Activated CD4-positive, alpha-beta T cell treated with anti-CD3 and anti-CD28 coated beads for 1 hour (primary cell): ENCODE data around the gene EFEMP2.
A peak's percentile ranks its signal among the peaks of the same experiment; 100 is the strongest.
"Not testable (repeated sequence)": the region's sequence is repeated elsewhere in the genome, so short reads cannot be mapped to it uniquely, and the experiment has no call there.

ENCODE experiments used
- DNase-seq: peaks from one replicate; pipeline ENCODE4 v3.0.0-alpha.2; 2020

EFEMP2 gene

DNA sequence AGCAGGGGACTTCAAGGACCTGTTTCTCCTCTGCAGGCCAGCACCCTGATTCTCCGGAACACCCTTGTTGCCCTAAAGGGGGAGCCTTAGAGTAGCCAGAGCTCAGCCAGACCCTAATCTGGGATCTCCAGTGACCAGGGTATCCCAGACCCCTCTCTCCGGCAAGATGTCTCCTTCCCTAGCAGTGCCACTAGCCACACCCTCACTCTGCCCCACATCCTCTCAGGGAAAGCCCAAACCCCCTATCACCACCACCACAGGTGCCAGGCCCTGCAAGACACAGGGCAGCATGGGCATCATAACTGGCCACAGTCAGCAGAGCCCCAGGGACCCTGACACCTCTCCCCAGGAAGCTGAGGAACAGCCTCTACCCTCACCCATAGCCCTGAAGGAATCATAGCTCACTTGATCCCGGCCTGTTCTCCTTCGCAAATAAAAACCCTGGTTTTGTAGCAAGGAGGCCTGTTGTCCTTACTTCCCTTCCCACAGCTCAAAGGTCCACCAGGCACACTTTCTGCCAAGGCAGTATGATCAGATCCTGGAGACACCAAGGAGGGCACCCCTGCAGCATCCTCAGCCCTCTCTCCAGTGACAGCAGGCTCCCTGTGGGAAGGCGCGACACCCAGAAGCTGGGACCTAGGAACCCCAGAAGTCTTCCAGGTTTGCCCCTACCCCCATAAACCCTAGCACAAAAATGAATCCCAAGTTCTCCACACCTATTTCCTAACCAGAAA, 19.2 kb downstream of the EFEMP2 start:
- DNase-seq = no peak

DNA sequence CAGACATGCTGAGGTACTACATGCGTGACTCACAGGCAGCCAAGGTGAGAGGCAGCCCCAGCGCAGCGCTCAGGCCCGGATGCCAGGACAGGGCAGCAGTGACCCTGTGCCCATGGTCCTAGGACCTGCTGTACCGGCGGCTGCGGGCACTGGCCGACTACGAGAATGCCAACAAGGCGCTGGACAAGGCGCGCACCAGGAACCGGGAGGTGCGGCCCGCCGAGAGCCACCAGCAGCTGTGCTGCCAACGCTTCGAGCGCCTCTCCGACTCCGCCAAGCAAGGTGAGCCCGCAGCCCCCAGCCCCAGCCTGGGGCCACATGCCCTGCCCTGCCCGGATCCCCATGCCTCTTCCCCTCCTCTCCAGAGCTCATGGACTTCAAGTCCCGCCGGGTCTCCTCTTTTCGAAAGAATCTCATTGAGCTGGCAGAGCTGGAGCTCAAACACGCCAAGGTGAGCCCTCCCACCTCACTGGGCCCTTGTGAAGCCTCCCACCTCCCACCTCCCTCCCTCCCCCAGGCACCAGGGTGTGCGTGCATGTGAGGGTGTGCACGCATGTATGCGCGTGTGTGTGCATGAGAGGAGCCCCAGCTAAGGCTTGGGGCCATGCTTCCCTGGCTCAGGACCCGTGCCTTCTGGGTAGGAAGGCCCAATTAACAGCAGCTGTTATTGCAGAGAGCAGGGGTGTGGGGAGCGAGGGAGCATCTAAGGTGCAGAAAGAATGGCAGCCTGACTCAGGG, 19.9 kb downstream of the EFEMP2 start:
- no peak for DNase-seq

DNA sequence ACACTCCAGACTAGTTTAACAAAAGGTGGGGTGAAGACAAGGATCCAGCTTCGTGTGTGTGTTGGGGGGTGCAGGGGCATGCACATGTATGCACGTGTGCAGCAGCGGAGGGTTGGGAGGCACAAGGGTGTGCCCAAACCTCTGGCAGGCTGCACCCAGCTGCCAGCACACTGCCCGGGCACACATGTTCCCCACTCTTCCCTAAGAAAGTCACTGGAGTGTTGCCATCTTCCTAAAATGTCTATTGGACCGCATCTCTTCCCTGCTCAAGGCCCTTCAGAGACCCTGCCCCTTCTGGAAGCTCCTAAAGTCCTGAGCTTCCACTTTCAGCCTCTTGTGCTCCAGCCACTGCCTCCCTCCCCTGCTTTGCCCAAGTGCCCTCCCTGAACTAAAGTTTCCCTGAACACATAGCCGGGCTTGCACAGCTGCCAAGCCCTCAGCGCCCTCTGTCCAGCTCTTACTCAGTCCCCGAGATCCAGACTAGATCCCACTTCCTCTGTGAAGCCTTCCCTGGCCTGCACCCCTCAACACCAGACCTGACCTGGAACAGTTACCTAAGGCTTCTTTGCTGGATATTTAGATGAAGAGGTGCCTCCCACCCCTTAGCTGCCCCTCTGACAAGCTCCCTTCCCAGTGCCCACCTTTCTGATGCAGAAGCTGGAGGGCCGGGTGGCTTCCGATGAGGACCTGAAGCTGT, 20.6 kb downstream of the EFEMP2 start:
- DNase-seq = no peak

DNA sequence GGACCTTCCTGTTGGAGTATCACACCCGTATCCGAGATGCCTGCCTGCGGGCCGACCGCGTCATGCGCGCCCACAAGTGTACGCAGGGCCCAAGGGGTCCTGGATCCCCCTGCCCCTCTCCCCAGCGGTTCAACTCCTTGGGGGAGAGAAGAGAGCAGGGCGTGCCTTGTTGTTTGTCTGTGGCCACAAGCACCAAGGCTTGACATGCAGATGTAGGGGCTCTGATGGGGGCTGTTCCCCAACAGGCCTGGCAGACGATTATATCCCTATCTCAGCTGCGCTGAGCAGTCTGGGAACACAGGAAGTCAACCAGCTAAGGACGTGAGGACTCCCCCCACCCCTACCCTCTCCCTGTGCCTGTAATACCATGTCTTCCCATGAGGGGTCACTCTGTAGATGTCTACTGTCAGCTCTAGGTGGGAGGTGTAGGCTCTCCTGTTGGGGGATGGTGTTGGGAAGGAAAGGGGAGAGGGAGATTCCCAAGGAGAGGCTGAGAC, 21.5 kb downstream of the EFEMP2 start:
- DNase-seq = no peak

DNA sequence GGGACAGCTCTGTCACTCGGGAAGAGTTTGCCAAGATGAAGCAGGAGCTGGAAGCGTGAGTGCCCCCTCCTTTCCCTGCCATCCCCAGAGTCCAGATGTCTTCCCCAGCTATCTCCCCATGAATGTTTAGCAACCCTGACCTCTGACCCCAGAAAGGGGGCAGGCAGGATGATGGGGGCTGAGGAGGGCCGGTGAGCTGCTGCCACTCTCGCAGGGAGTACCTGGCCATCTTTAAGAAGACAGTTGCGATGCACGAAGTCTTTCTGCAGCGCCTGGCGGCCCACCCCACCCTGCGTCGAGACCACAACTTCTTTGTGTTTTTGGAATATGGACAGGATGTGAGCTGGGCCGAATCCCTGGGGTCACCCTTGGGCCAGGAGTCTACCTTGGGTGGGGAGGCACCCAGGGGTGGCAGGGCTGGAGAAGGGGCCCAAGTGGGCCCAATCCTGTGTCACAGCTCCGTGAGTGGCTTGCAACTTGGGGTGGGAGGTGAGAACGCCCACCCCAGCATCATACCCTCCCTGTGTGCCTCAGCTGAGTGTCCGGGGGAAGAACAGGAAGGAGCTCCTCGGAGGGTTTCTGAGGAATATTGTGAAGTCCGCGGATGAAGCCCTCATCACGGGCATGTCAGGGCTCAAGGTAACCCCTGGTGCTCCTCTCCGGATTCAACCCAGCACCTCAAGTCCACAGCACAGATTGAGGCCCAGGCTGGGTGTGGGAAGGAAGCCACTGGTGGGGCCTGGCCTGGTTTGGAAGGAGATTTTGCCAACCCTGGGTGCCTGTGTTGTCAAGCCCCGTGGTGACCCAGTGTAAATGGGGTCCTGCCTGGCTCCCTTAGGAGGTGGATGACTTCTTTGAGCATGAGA, 22.1 kb downstream of the EFEMP2 start:
- DNase-seq = no peak

DNA sequence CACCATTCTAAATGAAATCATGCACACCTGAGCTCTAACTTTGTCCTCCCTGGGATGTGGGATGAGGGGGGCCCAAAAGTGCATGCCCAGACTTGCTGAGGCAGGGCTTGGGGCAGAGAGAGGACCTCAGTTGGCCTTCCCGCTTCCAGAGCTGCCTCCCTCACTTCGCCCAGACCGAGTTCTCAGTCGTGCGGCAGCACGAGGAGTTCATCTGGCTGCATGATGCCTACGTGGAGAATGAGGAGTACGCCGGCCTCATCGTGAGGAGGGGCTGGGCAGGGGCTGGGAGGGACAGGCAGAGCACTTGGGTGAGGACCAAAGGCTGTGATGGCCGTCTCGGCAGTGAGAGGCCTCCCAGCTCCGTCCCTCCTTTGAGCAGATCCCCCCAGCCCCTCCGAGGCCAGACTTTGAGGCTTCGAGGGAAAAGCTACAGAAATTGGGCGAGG, 22.8 kb downstream of the EFEMP2 start:
- no peak for DNase-seq

DNA sequence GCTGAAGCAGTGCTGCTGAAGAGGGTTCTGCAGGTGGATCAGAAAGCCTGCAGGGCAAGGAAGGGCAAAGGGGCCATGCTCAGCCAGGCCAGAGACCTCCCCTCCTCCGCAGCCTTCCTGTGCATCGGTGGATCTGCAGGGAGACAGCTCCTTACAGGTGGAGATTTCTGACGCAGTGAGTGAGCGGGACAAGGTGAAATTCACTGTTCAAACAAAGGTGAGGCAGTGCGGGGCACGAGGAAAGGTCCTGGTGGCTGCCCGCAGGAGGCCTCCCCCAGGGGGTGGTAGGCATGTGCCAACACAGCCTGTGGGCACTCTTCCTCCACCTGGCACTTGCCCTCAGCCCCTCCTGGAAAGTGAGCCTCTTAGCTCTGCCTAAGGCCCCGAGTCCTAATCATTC, 23.2 kb downstream of the EFEMP2 start:
- no peak for DNase-seq

DNA sequence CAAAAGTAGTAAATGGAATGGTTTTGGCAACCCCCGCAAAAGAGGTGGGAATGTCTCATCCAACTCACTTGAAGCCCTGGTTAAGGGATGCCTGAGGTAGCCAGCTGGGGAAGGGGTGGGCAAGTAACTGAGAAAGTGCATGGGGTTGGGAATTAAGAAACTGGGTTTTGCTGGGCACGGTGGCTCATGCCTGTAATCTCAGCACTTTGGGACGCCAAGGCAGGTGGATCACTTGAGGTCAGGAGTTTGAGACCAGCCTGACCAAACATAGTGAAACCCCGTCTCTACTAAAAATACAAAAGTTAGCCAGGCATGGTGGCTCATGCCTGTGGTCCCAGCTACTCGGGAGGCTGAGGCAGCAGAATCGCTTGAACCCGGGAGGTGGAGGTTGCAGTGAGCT, 23.9 kb downstream of the EFEMP2 start:
- DNase-seq = not testable (repeated sequence)

DNA sequence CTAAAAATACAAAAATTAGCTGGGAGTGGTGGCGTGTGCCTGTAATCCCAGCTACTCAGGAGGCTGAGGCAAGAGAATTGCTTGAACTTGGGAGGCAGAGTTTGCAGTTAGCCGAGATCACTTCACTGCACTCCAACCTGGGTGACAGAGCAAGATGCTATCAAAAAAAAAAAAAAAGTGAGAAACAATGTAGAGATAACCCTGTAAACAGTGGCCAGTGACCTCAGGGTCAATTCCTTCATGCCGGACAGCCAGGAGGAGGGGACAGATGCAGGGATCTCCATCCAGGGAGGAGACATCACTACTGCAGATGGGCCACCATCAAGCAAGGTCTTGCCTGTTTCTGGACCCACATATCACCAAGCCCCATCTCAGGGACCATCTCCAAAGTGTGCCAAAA, 24.9 kb downstream of the EFEMP2 start:
- DNase-seq = no peak

DNA sequence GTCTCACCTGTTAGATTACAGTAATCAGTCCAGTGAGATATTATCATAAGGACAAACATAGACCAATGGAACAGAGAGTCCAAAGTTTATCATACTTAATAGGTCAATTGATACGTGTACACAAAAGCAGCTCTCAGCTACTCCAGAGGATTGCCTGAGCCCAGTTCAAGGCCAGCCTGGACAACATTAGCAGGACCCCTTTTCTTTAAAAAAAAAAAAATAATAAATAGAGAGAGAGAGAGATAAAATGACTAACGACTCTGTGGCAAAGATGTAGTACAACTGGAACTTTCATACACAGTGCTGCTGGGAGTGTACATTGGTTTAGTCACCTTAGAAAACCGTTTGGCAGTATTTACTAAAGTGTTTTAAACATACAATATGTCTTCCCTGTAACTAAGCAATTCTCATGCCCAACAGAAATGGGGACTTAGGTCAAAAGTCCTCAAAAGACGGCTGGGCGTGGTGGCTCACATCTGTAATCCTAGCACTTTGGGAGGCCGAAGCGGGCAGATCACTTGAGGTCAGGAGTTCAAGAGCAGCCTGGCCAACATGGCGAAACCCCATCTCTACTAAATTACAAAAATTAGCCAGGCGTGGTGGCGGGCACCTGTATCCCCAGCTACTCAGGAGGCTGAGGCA, 28.2 kb downstream of the EFEMP2 start:
- DNase-seq = no peak

DNA sequence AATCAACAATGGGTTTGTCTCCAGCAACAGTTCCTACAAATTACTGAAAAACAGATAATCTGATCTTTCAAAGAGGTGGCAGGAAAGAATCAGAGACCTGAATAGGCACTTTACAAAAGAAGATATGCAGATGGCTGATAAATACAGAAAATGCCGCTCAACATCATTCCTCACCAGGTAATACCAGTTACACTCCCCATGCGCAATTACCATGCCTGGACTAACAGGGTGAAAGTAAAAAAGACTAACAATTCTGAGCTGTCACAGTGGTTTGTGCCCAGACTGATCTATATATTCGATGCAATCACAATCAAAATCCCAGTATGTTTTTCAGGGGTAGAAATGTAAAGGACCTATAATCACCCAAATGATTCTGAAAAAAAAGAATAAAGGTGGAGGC, 28.8 kb downstream of the EFEMP2 start:
- DNase-seq = no peak

DNA sequence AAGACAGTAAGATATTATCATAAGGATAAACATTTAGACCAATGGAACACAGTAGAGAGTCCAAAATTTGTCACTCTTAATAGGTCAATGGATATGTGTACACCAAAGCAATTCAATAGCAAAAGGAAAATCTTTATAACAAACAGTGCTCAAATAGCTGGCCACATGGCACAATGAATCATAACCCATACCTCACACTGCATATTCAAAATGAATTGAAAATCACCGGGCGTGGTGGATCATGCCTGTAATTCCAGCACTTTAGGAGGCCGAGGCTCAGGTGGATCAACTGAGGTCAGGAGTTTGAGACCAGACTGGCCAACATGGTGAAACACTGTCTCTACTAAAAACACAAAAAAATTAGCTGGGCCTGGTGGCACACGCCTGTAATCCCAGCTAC, 30.5 kb downstream of the EFEMP2 start:
- DNase-seq = no peak

DNA sequence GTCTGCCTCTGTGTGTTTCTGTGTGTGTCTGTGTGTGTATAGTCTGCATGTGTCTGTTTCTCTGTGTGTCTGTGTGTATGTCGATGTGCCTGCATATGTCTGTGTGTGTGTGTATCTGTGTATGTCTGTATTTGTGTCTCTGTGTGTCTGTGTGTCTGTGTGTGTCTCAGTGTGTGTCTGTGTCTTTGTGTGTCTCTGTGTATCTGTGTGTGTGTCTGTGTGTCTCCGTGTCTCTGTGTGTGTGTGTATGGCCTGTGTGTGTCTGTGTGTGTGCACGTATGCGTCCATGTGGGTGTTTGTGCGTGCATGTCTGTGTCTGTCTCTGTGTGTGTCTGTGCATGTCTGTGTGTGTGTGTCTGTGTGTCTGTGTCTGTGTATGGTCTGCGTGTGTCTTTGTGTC, 38.4 kb downstream of the EFEMP2 start:
- DNase-seq = no peak

DNA sequence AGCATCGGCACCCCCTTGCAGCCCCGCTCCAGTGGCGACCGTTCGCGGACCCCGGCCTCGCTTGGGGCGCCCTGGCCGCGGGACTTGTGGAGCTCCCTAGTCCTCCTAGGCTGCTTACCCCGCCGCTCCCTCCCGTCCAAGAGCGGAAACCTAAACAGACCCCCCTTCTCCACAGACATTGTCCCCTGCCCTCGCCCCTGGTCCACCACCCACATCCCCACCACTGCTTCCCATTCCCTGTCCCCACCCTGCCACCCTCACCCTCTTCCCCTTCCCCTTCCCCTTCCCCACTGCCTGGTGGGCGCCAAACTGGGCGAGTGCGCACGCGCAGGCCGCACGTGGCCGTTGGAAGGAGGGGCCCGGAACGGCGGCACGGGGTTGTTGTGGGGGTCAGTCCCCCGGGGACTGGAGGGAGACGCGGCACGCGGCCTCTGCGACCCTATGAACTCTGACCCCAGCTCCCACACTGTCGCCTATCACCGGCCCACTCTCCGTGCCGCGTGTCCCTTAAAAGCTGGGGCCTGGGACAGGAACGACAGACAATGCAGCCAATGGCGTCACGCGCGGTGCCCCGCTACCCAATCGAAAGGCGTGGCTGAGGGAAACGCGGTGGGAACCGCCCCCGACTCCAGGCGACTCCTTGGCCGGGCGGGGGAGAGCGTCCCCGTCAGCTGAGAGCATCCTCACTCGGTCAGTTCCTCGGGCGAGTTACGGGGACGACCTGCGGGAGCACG, 39.1 kb downstream of the EFEMP2 start, which contains the start of gene SNX32:
Gene SNX32 (plus strand): TSS at position 667 of the 734 bp plus-strand sequence. CDS start 103 bp downstream, outside the sequence.
- DNase-seq = peak; percentile 91

DNA sequence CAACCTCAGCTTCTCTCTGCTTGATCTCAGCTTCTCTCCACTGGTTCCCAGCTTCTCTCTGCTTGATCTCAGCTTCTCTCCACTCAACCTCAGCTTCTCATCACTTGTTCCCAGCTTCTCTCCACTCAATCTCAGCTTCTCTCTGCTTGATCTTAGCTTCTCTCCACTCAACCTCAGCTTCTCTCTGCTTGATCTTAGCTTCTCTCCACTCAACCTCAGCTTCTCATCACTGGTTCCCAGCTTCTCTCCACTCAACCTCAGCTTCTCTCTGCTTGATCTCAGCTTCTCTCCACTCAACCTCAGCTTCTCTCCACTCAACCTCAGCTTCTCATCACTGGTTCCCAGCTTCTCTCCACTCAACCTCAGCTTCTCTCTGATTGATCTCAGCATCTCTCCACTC, 40.4 kb downstream of the EFEMP2 start:
- DNase-seq = not testable (repeated sequence)

DNA sequence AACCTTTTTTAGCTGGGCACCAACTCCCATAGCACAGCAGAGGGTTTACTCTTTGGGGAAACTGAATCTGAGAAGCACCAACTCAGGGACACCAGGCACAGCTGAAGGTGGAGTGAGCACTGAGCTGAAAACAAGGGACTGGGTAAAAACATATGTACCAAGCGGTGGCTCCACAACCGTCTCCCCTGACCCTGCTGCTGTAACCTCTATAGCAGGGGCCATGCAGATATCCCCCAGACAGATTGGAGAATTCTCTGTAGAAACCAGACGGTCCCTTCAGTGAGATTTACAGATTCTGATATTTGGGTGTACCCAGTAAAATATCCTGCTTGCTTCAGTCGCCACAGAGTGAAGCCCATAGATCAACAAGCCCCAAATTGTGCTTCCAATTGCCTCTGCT, 43.1 kb downstream of the EFEMP2 start:
- no peak for DNase-seq

DNA sequence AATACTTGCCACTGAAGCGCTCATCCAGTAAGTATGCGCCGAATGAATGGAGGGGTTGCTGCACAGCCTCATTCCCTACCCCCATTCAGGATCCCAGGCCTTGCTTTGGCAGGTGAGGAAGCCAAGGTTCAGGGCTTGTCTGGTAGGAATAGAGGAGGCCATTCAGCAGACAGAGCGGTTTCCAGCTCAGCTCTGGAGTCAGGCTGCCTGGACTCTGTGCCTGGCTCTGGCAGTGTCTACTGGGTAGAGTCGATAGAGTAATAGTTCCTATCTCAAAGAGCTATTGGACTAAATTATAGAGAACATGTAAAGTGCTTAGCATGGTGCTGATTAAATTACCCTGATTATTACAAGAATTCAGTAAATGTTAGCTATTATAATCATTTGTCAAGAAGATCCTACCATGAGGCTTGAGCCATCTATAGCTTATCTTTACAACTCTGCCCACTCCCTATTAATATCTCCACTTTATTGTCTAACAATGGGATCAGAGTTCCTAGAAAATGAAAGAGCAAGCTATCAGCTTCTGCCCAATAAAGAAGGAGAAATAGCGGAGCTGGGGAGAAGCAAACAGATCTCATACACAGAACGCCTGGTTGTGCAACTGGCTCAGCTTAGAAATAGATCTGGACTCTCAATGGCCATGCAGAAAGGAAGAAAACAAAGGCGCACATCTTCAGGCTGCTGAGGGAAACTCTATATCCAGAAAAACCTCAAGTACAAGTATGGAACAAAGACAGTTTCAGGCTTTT, 45.4 kb downstream of the EFEMP2 start:
- DNase-seq = no peak

DNA sequence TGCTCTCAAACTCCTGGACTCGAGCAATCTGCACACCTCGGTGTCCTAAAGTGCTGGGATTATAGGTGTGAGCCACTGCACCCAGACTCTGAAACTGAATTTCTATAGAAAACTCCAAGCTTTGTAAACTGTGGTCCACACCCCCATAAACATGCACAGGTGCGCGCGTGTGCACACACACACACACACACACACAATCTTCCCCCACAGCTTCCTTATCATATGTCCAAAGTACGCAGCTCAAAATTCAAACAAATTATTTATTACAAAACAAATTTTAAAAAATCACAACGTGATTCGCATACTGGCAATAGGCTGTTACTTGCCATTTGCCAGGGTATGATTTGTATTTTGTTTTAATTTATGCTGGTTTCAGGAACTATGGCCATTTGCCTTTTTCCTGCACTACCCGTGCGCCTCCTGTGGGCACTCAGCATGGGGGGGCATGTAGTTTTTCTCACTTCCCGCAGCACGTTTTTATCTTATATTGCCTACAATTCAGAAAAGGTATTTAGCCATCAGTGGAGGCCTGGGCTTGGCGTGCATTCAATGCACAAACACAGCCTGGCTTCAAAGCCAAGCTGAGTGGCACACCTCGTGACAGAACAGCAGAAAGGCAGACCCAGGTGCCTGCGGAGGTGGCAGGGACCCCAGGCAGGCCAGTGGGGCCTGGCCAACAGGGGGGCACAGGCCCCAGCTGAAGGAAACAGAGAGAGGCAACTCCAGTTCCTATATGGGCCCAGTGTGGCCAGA, 49.6 kb downstream of the EFEMP2 start:
- no peak for DNase-seq

DNA sequence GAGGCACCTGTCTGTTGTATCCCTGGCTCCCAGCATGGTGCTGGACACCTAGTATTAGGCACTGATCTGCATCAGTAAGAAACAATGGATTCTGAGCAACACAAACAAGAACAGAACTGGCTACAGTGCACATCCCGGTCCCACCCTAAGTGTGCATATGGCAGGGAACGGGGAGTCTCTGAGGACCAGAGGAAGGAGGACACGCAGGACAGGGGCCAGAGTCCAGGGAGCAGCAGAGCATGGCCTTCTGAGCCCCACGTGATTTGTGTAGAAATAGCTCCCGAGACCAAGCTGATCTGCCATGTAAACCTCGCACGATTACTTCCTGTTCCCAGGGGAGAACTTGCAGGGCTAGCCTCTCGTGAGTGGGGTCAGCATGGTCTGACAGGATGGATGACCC, 51.5 kb downstream of the EFEMP2 start:
- DNase-seq = no peak
